ENCODE results near the gene DMRTA2.

DMRTA2 gene

GRCh38 chr1:50371749-50372148 lies 51.5 kb downstream of the DMRTA2 start:
- no peaks in the 10 kb centered on the region for H3K27me3 ChIP-seq (ENCODE audit: insufficient read depth, poor library complexity, severe bottlenecking)
- H3K27ac ChIP-seq (replicated peaks), result no peak overlapping the region
- TF ChIP-seq POLR2AphosphoS5 (IDR thresholded peaks at IDR 0.05; ENCODE audit: low read depth) (no peak), GABPA (IDR thresholded peaks at IDR 0.05; ENCODE audit: low read depth) (no peak), SPI1 (IDR thresholded peaks at IDR 0.05; ENCODE audit: borderline replicate concordance, low read depth) (no peak), REST (IDR thresholded peaks at IDR 0.05; ENCODE audit: insufficient replicate concordance, low read depth) (no peak)
- TF ChIP-seq, protein P1, sequence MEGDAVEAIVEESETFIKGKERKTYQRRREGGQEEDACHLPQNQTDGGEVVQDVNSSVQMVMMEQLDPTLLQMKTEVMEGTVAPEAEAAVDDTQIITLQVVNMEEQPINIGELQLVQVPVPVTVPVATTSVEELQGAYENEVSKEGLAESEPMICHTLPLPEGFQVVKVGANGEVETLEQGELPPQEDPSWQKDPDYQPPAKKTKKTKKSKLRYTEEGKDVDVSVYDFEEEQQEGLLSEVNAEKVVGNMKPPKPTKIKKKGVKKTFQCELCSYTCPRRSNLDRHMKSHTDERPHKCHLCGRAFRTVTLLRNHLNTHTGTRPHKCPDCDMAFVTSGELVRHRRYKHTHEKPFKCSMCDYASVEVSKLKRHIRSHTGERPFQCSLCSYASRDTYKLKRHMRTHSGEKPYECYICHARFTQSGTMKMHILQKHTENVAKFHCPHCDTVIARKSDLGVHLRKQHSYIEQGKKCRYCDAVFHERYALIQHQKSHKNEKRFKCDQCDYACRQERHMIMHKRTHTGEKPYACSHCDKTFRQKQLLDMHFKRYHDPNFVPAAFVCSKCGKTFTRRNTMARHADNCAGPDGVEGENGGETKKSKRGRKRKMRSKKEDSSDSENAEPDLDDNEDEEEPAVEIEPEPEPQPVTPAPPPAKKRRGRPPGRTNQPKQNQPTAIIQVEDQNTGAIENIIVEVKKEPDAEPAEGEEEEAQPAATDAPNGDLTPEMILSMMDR (IDR thresholded peaks at IDR 0.05; ENCODE audit: insufficient read depth, low read length), result no peak
- H3K4me3 ChIP-seq (replicated peaks; ENCODE audit: insufficient read depth, low read length), result no peak overlapping the region
- no peak for DNase-seq (ENCODE audit: low read depth in 1 of 2, low spot score in 1 of 2)

- Histone ChIP-seq H3K27ac (replicated peaks) (no peak overlapping the region), H3K27me3 (ENCODE audit: insufficient read depth, poor library complexity, severe bottlenecking) (no peaks in the 10 kb centered on the region), H3K4me3 (replicated peaks; ENCODE audit: insufficient read depth, low read length) (no peak overlapping the region)
- DNase-seq (ENCODE audit: low read depth in 1 of 2, low spot score in 1 of 2), result no peak
- TF ChIP-seq REST (IDR thresholded peaks at IDR 0.05; ENCODE audit: insufficient replicate concordance, low read depth), result peak; percentile 14
- TF ChIP-seq GABPA (IDR thresholded peaks at IDR 0.05; ENCODE audit: low read depth), result no peak
These were observed 53.4 kb downstream of the DMRTA2 start for GRCh38 chr1:50369830-50370229.

DNA sequence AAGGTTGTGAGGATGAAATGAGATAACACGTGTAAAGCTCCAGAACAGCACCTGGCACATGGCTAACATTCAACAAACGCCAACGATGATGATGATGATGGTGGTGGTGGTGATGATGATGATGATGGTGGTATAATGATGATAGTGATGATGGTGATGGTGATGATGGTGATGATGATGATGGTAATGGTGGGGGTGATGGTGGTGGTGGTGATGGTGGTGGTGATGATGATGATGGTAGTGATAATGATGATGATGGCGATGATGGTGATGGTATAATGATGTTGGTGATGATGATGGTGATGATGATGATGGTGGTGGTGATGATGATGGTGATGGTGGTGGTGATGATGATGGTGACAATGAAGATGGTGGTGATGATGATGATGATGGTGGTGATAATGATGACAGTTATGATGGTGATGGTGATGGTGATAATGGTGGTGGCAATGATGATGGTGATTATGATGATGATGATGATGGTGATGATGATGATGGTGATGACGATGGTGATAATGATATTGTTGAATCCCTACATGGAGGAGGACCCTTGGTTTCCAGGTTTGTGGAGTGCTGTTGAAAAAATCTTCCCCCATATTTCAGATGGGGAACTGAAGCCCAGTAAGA lies 54.1 kb downstream of the DMRTA2 start:
- H3K27me3 ChIP-seq (ENCODE audit: insufficient read depth, poor library complexity, severe bottlenecking), result no peaks in the 10 kb centered on the region
- DNase-seq (ENCODE audit: low read depth in 1 of 2, low spot score in 1 of 2), result no peak
- H3K4me3 ChIP-seq (replicated peaks; ENCODE audit: insufficient read depth, low read length), result no peak overlapping the region
- TF ChIP-seq GABPA (IDR thresholded peaks at IDR 0.05; ENCODE audit: low read depth), result no peak
- no peak for TF ChIP-seq REST (IDR thresholded peaks at IDR 0.05; ENCODE audit: insufficient replicate concordance, low read depth)
- TF ChIP-seq, protein P1 (IDR thresholded peaks at IDR 0.05; ENCODE audit: insufficient read depth, low read length), result no peak
- no peak overlapping the region for H3K27ac ChIP-seq (replicated peaks)
